NCI-H1092 (cell line): ENCODE data around the gene CALN1.

ENCODE experiments used
- DNase-seq: peaks from one replicate; lab custom pipeline; 2025; lab: John Stamatoyannopoulos, UW

CALN1 gene

GRCh38 chr7:72183835-72184234 is 228.3 kb downstream of the CALN1 start:
- DNase-seq = no peak

- no peak for DNase-seq
These were observed 230.1 kb downstream of the CALN1 start for GRCh38 chr7:72182036-72182435.

- DNase-seq = no peak
These were observed 235.3 kb downstream of the CALN1 start for GRCh38 chr7:72176875-72177274.

- no peak for DNase-seq
These were observed 241.7 kb downstream of the CALN1 start for GRCh38 chr7:72170475-72170874.

- DNase-seq = no peak
These were observed 248.9 kb downstream of the CALN1 start for GRCh38 chr7:72163271-72163670.

GRCh38 chr7:72161534-72161933 is 250.6 kb downstream of the CALN1 start:
- DNase-seq = no peak

- DNase-seq = no peak
These were observed 252.2 kb downstream of the CALN1 start for GRCh38 chr7:72159911-72160310.

GRCh38 chr7:72156671-72157070 is 255.5 kb downstream of the CALN1 start:
- no peak for DNase-seq

GRCh38 chr7:72153132-72153512 is 259.0 kb downstream of the CALN1 start:
- no peak for DNase-seq

- no peak for DNase-seq
These were observed 259.7 kb downstream of the CALN1 start for GRCh38 chr7:72152161-72153131.

GRCh38 chr7:72140566-72140965 is 271.6 kb downstream of the CALN1 start:
- no peak for DNase-seq

- no peak for DNase-seq
These were observed 285.0 kb downstream of the CALN1 start for GRCh38 chr7:72127136-72127535.

GRCh38 chr7:72123913-72124312 is 288.2 kb downstream of the CALN1 start:
- no peak for DNase-seq

GRCh38 chr7:72118366-72118765 is 293.8 kb downstream of the CALN1 start:
- DNase-seq = no peak

GRCh38 chr7:72114129-72114528 is 298.0 kb downstream of the CALN1 start:
- no peak for DNase-seq

- DNase-seq = no peak
These were observed 299.1 kb downstream of the CALN1 start for GRCh38 chr7:72112992-72113391.

GRCh38 chr7:72112530-72112929 is 299.6 kb downstream of the CALN1 start:
- no peak for DNase-seq

- no peak for DNase-seq
These were observed 301.1 kb downstream of the CALN1 start for GRCh38 chr7:72111086-72111485.

GRCh38 chr7:72109566-72109965 is 302.6 kb downstream of the CALN1 start:
- no peak for DNase-seq

GRCh38 chr7:72106405-72106804 is 305.7 kb downstream of the CALN1 start:
- DNase-seq = no peak

- DNase-seq = no peak
These were observed 310.7 kb downstream of the CALN1 start for GRCh38 chr7:72101444-72101843.

GRCh38 chr7:72099784-72100183 is 312.4 kb downstream of the CALN1 start:
- DNase-seq = no peak

- no peak for DNase-seq
These were observed 313.1 kb downstream of the CALN1 start for GRCh38 chr7:72098807-72099580.
